Mesenchymal stem cell (in vitro differentiated cells and primary cell): Measurements from ENCODE around the gene DGCR2.

Source experiments
- DNase-seq: peaks from one replicate; pipeline ENCODE4 v3.0.0-alpha.2; 2013
- H2AFZ ChIP-seq: one replicate; pipeline ENCODE4 v1.6.1; 2013; ENCODE audit warnings: low read depth, mild to moderate bottlenecking, control low read depth, inconsistent platforms, low read length, moderate library complexity
- H2AK5ac ChIP-seq: 2 replicates; pipeline ENCODE4 v1.6.1; 2013; ENCODE audit warnings: low read length, moderate library complexity, mild to moderate bottlenecking, inconsistent platforms; ENCODE audit not compliant: severe bottlenecking
- H2BK120ac ChIP-seq: one replicate; pipeline ENCODE4 v1.6.1; 2013; ENCODE audit warnings: low read depth, mild to moderate bottlenecking, inconsistent platforms, low read length, moderate library complexity
- H2BK12ac ChIP-seq, 2 experiments: one replicate each; pipeline ENCODE4 v1.6.1; 2013; ENCODE audit warnings: inconsistent platforms in 2 of 2, low read length in 2 of 2, mild to moderate bottlenecking in 2 of 2, moderate library complexity in 2 of 2, control low read depth in 1 of 2
- H2BK15ac ChIP-seq: one replicate; pipeline ENCODE4 v1.6.1; 2013; ENCODE audit warnings: mild to moderate bottlenecking, low read depth, inconsistent platforms; ENCODE audit not compliant: poor library complexity, severe bottlenecking
- H2BK5ac ChIP-seq: 2 replicates; pipeline ENCODE4 v1.6.1; 2013; ENCODE audit warnings: low read depth, mild to moderate bottlenecking, low read length, control low read depth, inconsistent platforms; ENCODE audit not compliant: poor library complexity, severe bottlenecking
- H3K14ac ChIP-seq, 2 experiments: one replicate each; pipeline ENCODE4 v1.6.1; 2013; ENCODE audit warnings: inconsistent platforms in 2 of 2, low read length in 2 of 2, control low read depth in 1 of 2, mild to moderate bottlenecking in 1 of 2, moderate library complexity in 1 of 2
- H3K18ac ChIP-seq, 2 experiments: one replicate each; pipeline ENCODE4 v1.6.1; 2013; ENCODE audit warnings: inconsistent platforms in 2 of 2, low read length in 2 of 2, control low read depth in 1 of 2, low read depth in 1 of 2, mild to moderate bottlenecking in 1 of 2
- H3K23ac ChIP-seq, 2 experiments: one replicate each; pipeline ENCODE4 v1.6.1; 2013; ENCODE audit warnings: inconsistent platforms in 2 of 2, low read length in 2 of 2, mild to moderate bottlenecking in 2 of 2, moderate library complexity in 2 of 2, control low read depth in 1 of 2
- H3K27ac ChIP-seq: 2 replicates; pipeline ENCODE4 v1.5.1; 2013; ENCODE audit warnings: mild to moderate bottlenecking, moderate library complexity, low read length, control low read depth, inconsistent platforms; ENCODE audit not compliant: poor library complexity, severe bottlenecking
- H3K27me3 ChIP-seq, 2 experiments: 2 replicates each; pipeline versions ENCODE4 v1.6.1 to v1.7.0; 2013; ENCODE audit warnings: low read length in 2 of 2, mild to moderate bottlenecking in 2 of 2, moderate library complexity in 2 of 2, control low read depth in 1 of 2, inconsistent platforms in 1 of 2; ENCODE audit not compliant: control insufficient read depth in 1 of 2, insufficient read depth in 1 of 2
- H3K36me3 ChIP-seq, 2 experiments: 2 replicates each; pipeline versions ENCODE4 v1.6.1 to v1.7.0; 2013; ENCODE audit warnings: low read length in 2 of 2, control low read depth in 1 of 2, inconsistent platforms in 1 of 2, low read depth in 1 of 2, mild to moderate bottlenecking in 1 of 2; ENCODE audit not compliant: insufficient read depth in 2 of 2, control insufficient read depth in 1 of 2
- H3K4ac ChIP-seq, 2 experiments: one replicate each; pipeline ENCODE4 v1.6.1; 2013; ENCODE audit warnings: inconsistent platforms in 2 of 2, low read length in 2 of 2, mild to moderate bottlenecking in 2 of 2, moderate library complexity in 2 of 2, control low read depth in 1 of 2, low read depth in 1 of 2
- H3K4me1 ChIP-seq: 2 replicates; pipeline ENCODE4 v1.6.1; 2013; ENCODE audit warnings: low read depth, low read length, control low read depth; ENCODE audit not compliant: control insufficient read depth, insufficient read depth
- H3K4me2 ChIP-seq: 2 replicates; pipeline ENCODE4 v1.6.1; 2013; ENCODE audit warnings: low read length, mild to moderate bottlenecking, inconsistent platforms; ENCODE audit not compliant: poor library complexity, severe bottlenecking
- H3K4me3 ChIP-seq, 2 experiments: 2 replicates each; pipeline versions ENCODE4 v1.5.1 to v1.7.0; 2013; ENCODE audit warnings: low read length in 2 of 2, mild to moderate bottlenecking in 2 of 2, control low read depth in 1 of 2, low read depth in 1 of 2; ENCODE audit not compliant: insufficient read depth in 1 of 2
- H3K79me1 ChIP-seq: replicated peaks from 2 replicates; pipeline ENCODE4 v1.6.1; 2013; ENCODE audit warnings: mild to moderate bottlenecking, control low read depth, low read length, inconsistent platforms; ENCODE audit not compliant: poor library complexity, severe bottlenecking
- H3K9ac ChIP-seq: 2 replicates; pipeline ENCODE4 v1.7.0; 2013; ENCODE audit warnings: mild to moderate bottlenecking, low read length, moderate library complexity
- H3K9me3 ChIP-seq: 2 replicates; pipeline ENCODE4 v1.7.0; 2013; ENCODE audit warnings: mild to moderate bottlenecking, low read length; ENCODE audit not compliant: control insufficient read depth
- H4K8ac ChIP-seq: one replicate; pipeline ENCODE4 v1.6.1; 2013; ENCODE audit warnings: inconsistent platforms, mild to moderate bottlenecking, low read length, moderate library complexity
- H4K91ac ChIP-seq: one replicate; pipeline ENCODE4 v1.6.1; 2013; ENCODE audit warnings: mild to moderate bottlenecking, low read length, inconsistent platforms
- WGBS: methylation state at CpG from one replicate; pipeline ENCODE4 v1.1.7; 2013; ENCODE audit warnings: mixed read lengths; 5-methylcytosine and 5-hydroxymethylcytosine counted together

The DGCR2 gene

GRCh38 chr22:19067696-19068348, 54.4 kb downstream of the DGCR2 start:
- DNase-seq, result no peak
- H2AK5ac ChIP-seq, result no peak overlapping the region
- H3K27me3 ChIP-seq, result no peaks in the 10 kb centered on the region
- H2BK5ac ChIP-seq, result no peak overlapping the region
- no peak overlapping the region for H3K14ac ChIP-seq
- WGBS, result 95% methylated on average over 20 of the region's 21 CpGs
- no peak overlapping the region for H2BK15ac ChIP-seq
- peak overlapping the region; percentile 25 for H4K91ac ChIP-seq
- H2BK120ac ChIP-seq, result no peak overlapping the region
- H2BK12ac ChIP-seq, result no peak overlapping the region
- H3K27ac ChIP-seq, result no peak overlapping the region
- no peak overlapping the region for H3K4ac ChIP-seq
- H3K79me1 ChIP-seq, result peaks cover 55% of the 10 kb centered on the region
- H3K4me2 ChIP-seq, result no peak overlapping the region
- peaks cover 62 to 70% of the 10 kb centered on the region in 2 experiments for H3K36me3 ChIP-seq
- H2AFZ ChIP-seq, result no peak overlapping the region
- H3K4me1 ChIP-seq, result peaks cover 19% of the 10 kb centered on the region
- H3K4me3 ChIP-seq, result no peak overlapping the region
- no peak overlapping the region for H3K9ac ChIP-seq
- no peak overlapping the region for H3K18ac ChIP-seq
- no peaks in the 10 kb centered on the region for H3K9me3 ChIP-seq
- no peak overlapping the region for H3K23ac ChIP-seq
- no peak overlapping the region for H4K8ac ChIP-seq

GRCh38 chr22:19066531-19067271, 55.5 kb downstream of the DGCR2 start:
- Histone ChIP-seq H3K36me3 (peaks cover 73 to 75% of the 10 kb centered on the region in 2 experiments), H3K4ac (no peak overlapping the region), H3K14ac (peak overlapping the region in 1 of 2 experiments; percentile 91), H3K18ac (peak overlapping the region in 1 of 2 experiments; percentile 11), H2AK5ac (no peak overlapping the region), H3K27me3 (no peaks in the 10 kb centered on the region), H4K8ac (no peak overlapping the region), H3K27ac (peak overlapping the region; percentile 44), H2BK120ac (no peak overlapping the region), H3K23ac (no peak overlapping the region), H2BK12ac (no peak overlapping the region), H3K79me1 (peaks cover 54% of the 10 kb centered on the region), H3K4me1 (peaks cover 19% of the 10 kb centered on the region), H3K4me3 (peak overlapping the region in 1 of 2 experiments; percentile 29), H4K91ac (peak overlapping the region; percentile 52), H2BK5ac (no peak overlapping the region), H3K9ac (peak overlapping the region; percentile 60), H2AFZ (no peak overlapping the region), H3K9me3 (no peaks in the 10 kb centered on the region), H3K4me2 (no peak overlapping the region), H2BK15ac (no peak overlapping the region)
- DNase-seq, result peak; percentile 68
- WGBS, result 94% methylated on average over 8 of the region's 11 CpGs

DNA sequence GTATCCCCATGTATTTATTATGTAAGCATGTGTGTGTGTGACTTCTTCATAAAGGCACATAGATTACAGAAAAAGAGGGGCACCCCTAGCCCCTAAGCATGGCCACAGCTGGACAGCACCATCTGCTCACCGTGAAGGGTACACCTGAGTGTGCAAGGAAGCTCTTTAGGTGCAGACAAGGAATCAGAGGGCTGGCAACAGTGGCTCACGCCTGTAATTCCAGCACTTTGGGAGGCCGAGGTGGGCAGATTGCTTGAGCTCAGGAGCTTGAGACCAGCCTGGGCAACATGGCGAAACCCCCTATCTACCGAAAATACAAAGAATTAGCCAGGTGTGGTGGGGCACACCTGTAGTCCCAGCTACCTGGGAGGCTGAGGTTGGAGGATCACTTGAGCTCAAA, 56.3 kb downstream of the DGCR2 start:
- Histone ChIP-seq H3K4me3 (no peak overlapping the region), H3K79me1 (peaks cover 54% of the 10 kb centered on the region), H3K27ac (no peak overlapping the region), H3K23ac (no peak overlapping the region), H3K9me3 (no peaks in the 10 kb centered on the region), H2AK5ac (no peak overlapping the region), H2BK5ac (no peak overlapping the region), H4K91ac (no peak overlapping the region), H3K27me3 (no peaks in the 10 kb centered on the region), H3K14ac (no peak overlapping the region), H3K4me1 (peaks cover 18% of the 10 kb centered on the region), H3K4ac (no peak overlapping the region), H2BK12ac (no peak overlapping the region), H3K36me3 (peaks cover 72 to 76% of the 10 kb centered on the region in 2 experiments), H2AFZ (no peak overlapping the region), H3K18ac (no peak overlapping the region), H2BK120ac (no peak overlapping the region), H4K8ac (no peak overlapping the region), H3K9ac (no peak overlapping the region), H3K4me2 (no peak overlapping the region), H2BK15ac (no peak overlapping the region)
- WGBS, result 95% methylated on average over 5 of the region's 5 CpGs
- no peak for DNase-seq

DNA sequence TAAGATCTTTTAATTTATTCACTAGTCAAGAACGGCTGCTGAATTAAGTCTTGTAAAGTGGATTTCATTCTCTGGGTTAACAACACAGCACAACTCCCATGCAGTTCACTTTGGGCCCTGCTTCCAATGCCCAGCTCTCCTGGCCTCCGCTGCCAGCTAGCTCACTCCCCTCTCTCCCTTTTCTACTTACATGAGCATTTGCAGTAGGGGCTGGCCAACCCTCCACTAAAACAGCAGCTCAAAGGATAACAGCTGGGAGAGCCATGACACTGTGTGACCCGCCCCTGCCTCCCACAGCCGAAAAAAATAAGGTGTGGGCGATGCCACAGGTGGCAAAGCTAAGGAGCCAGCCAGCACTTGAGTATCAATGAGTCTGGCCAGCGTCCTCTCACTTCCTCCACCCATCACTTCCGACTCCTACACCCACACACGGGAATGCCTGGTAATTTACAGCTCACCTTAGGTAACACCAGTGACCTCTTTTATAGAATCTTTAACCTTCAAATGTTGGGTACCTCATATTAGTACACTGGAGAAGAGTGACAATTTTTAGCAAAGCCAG, 56.8 kb downstream of the DGCR2 start:
- Histone ChIP-seq H2BK120ac (no peak overlapping the region), H4K8ac (no peak overlapping the region), H3K23ac (no peak overlapping the region), H4K91ac (no peak overlapping the region), H3K14ac (no peak overlapping the region), H3K4me1 (peaks cover 18% of the 10 kb centered on the region), H3K4me3 (no peak overlapping the region), H3K9ac (no peak overlapping the region), H3K9me3 (no peaks in the 10 kb centered on the region), H3K27me3 (no peaks in the 10 kb centered on the region), H2BK5ac (no peak overlapping the region), H2BK12ac (no peak overlapping the region), H3K4me2 (no peak overlapping the region), H2AK5ac (no peak overlapping the region), H2BK15ac (no peak overlapping the region), H3K18ac (no peak overlapping the region), H3K27ac (no peak overlapping the region), H3K4ac (no peak overlapping the region), H2AFZ (no peak overlapping the region), H3K79me1 (peaks cover 50% of the 10 kb centered on the region), H3K36me3 (peaks cover 73 to 76% of the 10 kb centered on the region in 2 experiments)
- WGBS, result 92% methylated on average over 7 of the region's 8 CpGs
- DNase-seq, result no peak
